Measurements from ENCODE around the gene SUPT7L.
"Not testable (repeated sequence)": the region's sequence is repeated elsewhere in the genome, so short reads cannot be mapped to it uniquely, and the experiment has no call there.

The SUPT7L gene

GRCh38 chr2:27640722-27641245 lies 22.6 kb downstream of the SUPT7L start:
- FAIRE-seq (no peak), DNase-seq (ENCODE audit: insufficient read length, low spot score) (no peak)

- DNase-seq (ENCODE audit: insufficient read length, low spot score) = no peak
- FAIRE-seq = no peak
These were observed 24.7 kb downstream of the SUPT7L start for GRCh38 chr2:27638709-27639108.

GRCh38 chr2:27638037-27638637 lies 25.3 kb downstream of the SUPT7L start:
- FAIRE-seq = no peak
- DNase-seq (ENCODE audit: insufficient read length, low spot score) = no peak

GRCh38 chr2:27636766-27637165 lies 26.6 kb downstream of the SUPT7L start:
- DNase-seq (ENCODE audit: insufficient read length, low spot score) = no peak
- no peak for FAIRE-seq

GRCh38 chr2:27634291-27634690 lies 29.1 kb downstream of the SUPT7L start:
- FAIRE-seq = no peak
- DNase-seq (ENCODE audit: insufficient read length, low spot score) = no peak

GRCh38 chr2:27630257-27630656 lies 33.2 kb downstream of the SUPT7L start:
- FAIRE-seq; DNase-seq (ENCODE audit: insufficient read length, low spot score): not testable (repeated sequence)

- FAIRE-seq = peak; percentile 88
- peak; percentile 76 for DNase-seq (ENCODE audit: insufficient read length, low spot score)
These were observed 34.4 kb downstream of the SUPT7L start, which contains the start of the genes CCDC121 and GPN1 for GRCh38 chr2:27628767-27629709. TSS of gene CCDC121 (minus strand) at chr2:27629012. CDS start at chr2:27627799, 1,213 bp downstream. TSS of gene GPN1 (plus strand) at chr2:27629050. CDS start at chr2:27629059, 9 bp downstream.

GRCh38 chr2:27627963-27628766 lies 35.2 kb downstream of the SUPT7L start:
- FAIRE-seq (no peak), DNase-seq (ENCODE audit: insufficient read length, low spot score) (no peak)

GRCh38 chr2:27626921-27627320 lies 36.5 kb downstream of the SUPT7L start:
- not testable (repeated sequence) for DNase-seq (ENCODE audit: insufficient read length, low spot score); FAIRE-seq

GRCh38 chr2:27626323-27626722 lies 37.1 kb downstream of the SUPT7L start:
- DNase-seq (ENCODE audit: insufficient read length, low spot score); FAIRE-seq: not testable (repeated sequence)

- FAIRE-seq (no peak), DNase-seq (ENCODE audit: insufficient read length, low spot score) (no peak)
These were observed 38.5 kb downstream of the SUPT7L start for GRCh38 chr2:27624943-27625342.

- FAIRE-seq (no peak), DNase-seq (ENCODE audit: insufficient read length, low spot score) (no peak)
These were observed 40.5 kb downstream of the SUPT7L start for GRCh38 chr2:27622921-27623384.

GRCh38 chr2:27621524-27621923 lies 41.9 kb downstream of the SUPT7L start:
- DNase-seq (ENCODE audit: insufficient read length, low spot score) = no peak
- FAIRE-seq = no peak

GRCh38 chr2:27615316-27615715 lies 48.1 kb downstream of the SUPT7L start:
- FAIRE-seq = no peak

GRCh38 chr2:27613985-27614384 lies 49.4 kb downstream of the SUPT7L start:
- DNase-seq (ENCODE audit: insufficient read length, low spot score) = no peak
- no peak for FAIRE-seq

More at GRCh38 chr2:27615316-27615715, 48.1 kb downstream of the SUPT7L start:
- DNase-seq (ENCODE audit: insufficient read length, low spot score) = no peak

GRCh38 chr2:27606611-27607010 lies 56.8 kb downstream of the SUPT7L start:
- FAIRE-seq (no peak), DNase-seq (ENCODE audit: insufficient read length, low spot score) (no peak)
